RWPE1 (cell line): Measurements from ENCODE around the gene PRAMEF12.
"Not testable (repeated sequence)": the region's sequence is repeated elsewhere in the genome, so short reads cannot be mapped to it uniquely, and the experiment has no call there.

Experiments
- CTCF ChIA-PET: fragments of 350-600 bp; sonication (Branson Sonifier 250); formaldehyde crosslinking; extraction: SDS; loops from one replicate; lab custom pipeline; 2021; lab: Yijun Ruan, JAX
- POLR2A ChIA-PET: fragments of 400-600 bp; formaldehyde crosslinking; extraction: SDS; loops from one replicate; lab custom pipeline; 2020; ENCODE audit warnings: antibody characterized with exemption; ENCODE audit not compliant: low non-redundant PET; lab: Yijun Ruan, JAX
- DNase-seq: peaks from one replicate; pipeline ENCODE4 v3.0.0; 2012; ENCODE audit warnings: low spot score
- H3K27ac ChIP-seq: fragments of 450-650 bp; 2 replicates; pipeline ENCODE4 v1.5.1; 2017
- CTCF ChIP-seq: fragments of 450-650 bp; conservative IDR thresholded peaks from 2 replicates; pipeline ENCODE4 v1.5.1; 2017; ENCODE audit warnings: low read depth, mild to moderate bottlenecking

PRAMEF12 gene

GRCh38 chr1:12773438-12773837 lies at the start of gene PRAMEF12:
Gene PRAMEF12, plus strand, starts transcription at chr1:12773738. Its CDS starts 1,130 bp downstream, at chr1:12774868.
- DNase-seq = no peak
- ChIA-PET CTCF (no interaction called here), POLR2A (no interaction called here)
- no peak within 1 kb of the TSS for H3K27ac ChIP-seq
- TF ChIP-seq CTCF = no peak

GRCh38 chr1:12728391-12728790 lies 45.1 kb upstream of the PRAMEF12 start:
- ChIA-PET POLR2A (no interaction called here), CTCF (no interaction called here)
- H3K27ac ChIP-seq = no peak overlapping the region
- no peak for DNase-seq
- TF ChIP-seq CTCF = no peak

- no peak for TF ChIP-seq CTCF
- POLR2A ChIA-PET = no interaction called here
- CTCF ChIA-PET = no interaction called here
- DNase-seq = no peak
- no peak overlapping the region for H3K27ac ChIP-seq
Measured at GRCh38 chr1:12730156-12730555, 43.4 kb upstream of the PRAMEF12 start.

- CTCF ChIA-PET = not testable (repeated sequence)
Measured at GRCh38 chr1:12731084-12731483, 42.5 kb upstream of the PRAMEF12 start.

GRCh38 chr1:12734651-12735050 lies 38.9 kb upstream of the PRAMEF12 start:
- no peak overlapping the region for H3K27ac ChIP-seq
- no peak for TF ChIP-seq CTCF
- ChIA-PET CTCF (no interaction called here), POLR2A (no interaction called here)
- no peak for DNase-seq

More at GRCh38 chr1:12731084-12731483, 42.5 kb upstream of the PRAMEF12 start:
- POLR2A ChIA-PET, H3K27ac ChIP-seq, DNase-seq: not testable (repeated sequence)

GRCh38 chr1:12738934-12739333 lies 34.6 kb upstream of the PRAMEF12 start:
- TF ChIP-seq CTCF = no peak
- POLR2A ChIA-PET = no interaction called here
- no peak for DNase-seq
- CTCF ChIA-PET = interaction anchor here (0.6 kb wide), 2 partner anchors 10 to 619 kb away, joined by 4 read pairs; no protein-coding TSS in a partner anchor
- no peak overlapping the region for H3K27ac ChIP-seq

- DNase-seq = no peak
- H3K27ac ChIP-seq = no peak overlapping the region
- ChIA-PET POLR2A (interaction anchor here (0.6 kb wide), 1 partner anchor 721 kb away, joined by 3 read pairs; no protein-coding TSS in a partner anchor), CTCF (no interaction called here)
- TF ChIP-seq CTCF = no peak
Measured at GRCh38 chr1:12739613-12740012, 33.9 kb upstream of the PRAMEF12 start.
